Natural killer cell treated with Interleukin-12 subunit alpha and Interleukin-12 subunit beta and Interleukin-15 and Interleukin-18, amount 100 ng/mL, for 72 hours (primary cell): ENCODE data around the gene FBL. TPM values are rescaled to one million over a fixed set of nuclear protein-coding genes. Genes with fewer than 3 reads are reported as not detected.
A peak's percentile ranks its signal among the peaks of the same experiment; 100 is the strongest.

Source experiments
- ATAC-seq, 2 donors: fragments of 150-1000 bp; cut with Tn5 transposase in 1 of 2; sonication (Bioruptor Pico), chemical (Tn5 transposase) in 1 of 2; 2 replicates each; pipeline ENCODE4 v1.10.0; 2021
- DNase-seq: peaks from one replicate; pipeline ENCODE4 v3.0.0; 2022; ENCODE audit warnings: low spot score
- H3K27ac Mint-ChIP-seq, 2 donors: 1 replicate in 1 of 2; 2 replicates in 1 of 2; pipeline ENCODE4 v1.8.0; 2022; ENCODE audit warnings: mixed read lengths in 2 of 2, mild to moderate bottlenecking in 1 of 2, moderate library complexity in 1 of 2
- H3K27me3 Mint-ChIP-seq, 2 donors: 1 replicate in 1 of 2; 2 replicates in 1 of 2; pipeline ENCODE4 v1.8.0; 2022; ENCODE audit warnings: mixed read lengths in 2 of 2
- H3K36me3 Mint-ChIP-seq: one replicate; pipeline ENCODE4 v1.8.0; 2022; ENCODE audit warnings: mixed read lengths
- H3K4me1 Mint-ChIP-seq, 2 donors: 1 replicate in 1 of 2; 2 replicates in 1 of 2; pipeline ENCODE4 v1.8.0; 2022; ENCODE audit warnings: low read depth in 2 of 2, mixed read lengths in 2 of 2, mild to moderate bottlenecking in 1 of 2
- H3K4me3 Mint-ChIP-seq: one replicate; pipeline ENCODE4 v1.8.0; 2022; ENCODE audit warnings: mixed read lengths
- H3K9me3 Mint-ChIP-seq: 2 replicates; pipeline ENCODE4 v1.8.0; 2022; ENCODE audit warnings: mixed read lengths
- total RNA-seq, 2 donors: library from RNA; stranded (reverse); gene quantifications; one replicate each; pipeline ENCODE4 v1.2.3, GENCODE V29; 2022

The FBL gene
- total RNA-seq, 2 donors from 2014 or later = 304 to 505 TPM

GRCh38 chr19:39867952-39868351, 21.8 kb upstream of the FBL start:
- Mint-ChIP-seq H3K9me3 (no peaks in the 10 kb centered on the region), H3K4me1 (no peaks in the 10 kb centered on the region), H3K36me3 (no peaks in the 10 kb centered on the region), H3K4me3 (no peak overlapping the region), H3K27me3 (no peaks in the 10 kb centered on the region), H3K27ac (no peak overlapping the region)
- no peak for ATAC-seq
- no peak for DNase-seq

- no peak overlapping the region for H3K27ac Mint-ChIP-seq
- no peak for ATAC-seq
Measured at GRCh38 chr19:39867133-39867532, 21.0 kb upstream of the FBL start.

GRCh38 chr19:39865953-39866352, 19.8 kb upstream of the FBL start:
- no peak overlapping the region for H3K4me3 Mint-ChIP-seq
- no peaks in the 10 kb centered on the region for H3K36me3 Mint-ChIP-seq
- no peak overlapping the region for H3K27ac Mint-ChIP-seq
- no peaks in the 10 kb centered on the region for H3K4me1 Mint-ChIP-seq
- no peaks in the 10 kb centered on the region for H3K9me3 Mint-ChIP-seq
- H3K27me3 Mint-ChIP-seq = no peaks in the 10 kb centered on the region
- ATAC-seq (no peak), DNase-seq (no peak)

More at GRCh38 chr19:39867133-39867532, 21.0 kb upstream of the FBL start:
- H3K36me3 Mint-ChIP-seq = no peaks in the 10 kb centered on the region
- no peaks in the 10 kb centered on the region for H3K9me3 Mint-ChIP-seq
- DNase-seq = no peak
- no peaks in the 10 kb centered on the region for H3K27me3 Mint-ChIP-seq
- no peaks in the 10 kb centered on the region for H3K4me1 Mint-ChIP-seq
- H3K4me3 Mint-ChIP-seq = no peak overlapping the region

- Mint-ChIP-seq H3K27ac (no peak overlapping the region), H3K9me3 (no peaks in the 10 kb centered on the region), H3K4me1 (no peaks in the 10 kb centered on the region), H3K27me3 (no peaks in the 10 kb centered on the region), H3K4me3 (no peak overlapping the region), H3K36me3 (no peaks in the 10 kb centered on the region)
- ATAC-seq = no peak
- no peak for DNase-seq
Measured at GRCh38 chr19:39865186-39865585, 19.0 kb upstream of the FBL start.

GRCh38 chr19:39864118-39864517, 17.9 kb upstream of the FBL start:
- no peak for ATAC-seq
- Mint-ChIP-seq H3K9me3 (no peaks in the 10 kb centered on the region), H3K27me3 (peaks cover 0 to 5% of the 10 kb centered on the region in 2 donors)

GRCh38 chr19:39858541-39858940, 12.4 kb upstream of the FBL start:
- Mint-ChIP-seq H3K9me3 (no peaks in the 10 kb centered on the region), H3K27ac (no peak overlapping the region), H3K4me3 (no peak overlapping the region), H3K36me3 (no peaks in the 10 kb centered on the region), H3K4me1 (no peaks in the 10 kb centered on the region), H3K27me3 (peaks cover 6 to 23% of the 10 kb centered on the region in 2 donors)
- ATAC-seq (no peak), DNase-seq (no peak)

More at GRCh38 chr19:39864118-39864517, 17.9 kb upstream of the FBL start:
- peak overlapping the region in 1 of 2 donors; percentile 9 for H3K27ac Mint-ChIP-seq
- no peaks in the 10 kb centered on the region for H3K4me1 Mint-ChIP-seq
- DNase-seq = no peak
- no peak overlapping the region for H3K4me3 Mint-ChIP-seq
- H3K36me3 Mint-ChIP-seq = no peaks in the 10 kb centered on the region

- DNase-seq (no peak), ATAC-seq (no peak)
- Mint-ChIP-seq H3K9me3 (no peaks in the 10 kb centered on the region), H3K36me3 (no peaks in the 10 kb centered on the region), H3K27ac (no peak overlapping the region), H3K4me3 (no peak overlapping the region), H3K4me1 (no peaks in the 10 kb centered on the region), H3K27me3 (peaks cover 11 to 17% of the 10 kb centered on the region in 2 donors)
Measured at GRCh38 chr19:39852882-39853281, 6.7 kb upstream of the FBL start.

- Mint-ChIP-seq H3K27me3 (peaks cover 11 to 16% of the 10 kb centered on the region in 2 donors), H3K36me3 (no peaks in the 10 kb centered on the region), H3K4me1 (peaks cover 10 to 11% of the 10 kb centered on the region in 2 donors), H3K9me3 (no peaks in the 10 kb centered on the region), H3K27ac (no peak overlapping the region), H3K4me3 (no peak overlapping the region)
- ATAC-seq (no peak), DNase-seq (no peak)
Measured at GRCh38 chr19:39850892-39851291, 4.7 kb upstream of the FBL start.

GRCh38 chr19:39848392-39848791, 2.2 kb upstream of the FBL start:
- H3K4me1 Mint-ChIP-seq = peaks cover 30% of the 10 kb centered on the region in 2 donors
- peaks cover 5 to 6% of the 10 kb centered on the region in 2 donors for H3K27me3 Mint-ChIP-seq
- no peak overlapping the region for H3K27ac Mint-ChIP-seq
- H3K4me3 Mint-ChIP-seq = no peak overlapping the region
- no peak for ATAC-seq
- DNase-seq = no peak
- H3K36me3 Mint-ChIP-seq = no peaks in the 10 kb centered on the region
- H3K9me3 Mint-ChIP-seq = no peaks in the 10 kb centered on the region

GRCh38 chr19:39847525-39847924, 1.3 kb upstream of the FBL start:
- Mint-ChIP-seq H3K27ac (peak overlapping the region; percentile 77 to 94), H3K9me3 (no peaks in the 10 kb centered on the region), H3K27me3 (peaks cover 5 to 6% of the 10 kb centered on the region in 2 donors), H3K4me3 (peak overlapping the region; percentile 88), H3K4me1 (peaks cover 36 to 37% of the 10 kb centered on the region in 2 donors), H3K36me3 (no peaks in the 10 kb centered on the region)
- ATAC-seq = no peak
- no peak for DNase-seq

- ATAC-seq = no peak
- H3K4me1 Mint-ChIP-seq = peaks cover 40 to 41% of the 10 kb centered on the region in 2 donors
- no peaks in the 10 kb centered on the region for H3K9me3 Mint-ChIP-seq
- H3K36me3 Mint-ChIP-seq = no peaks in the 10 kb centered on the region
- no peak for DNase-seq
- H3K4me3 Mint-ChIP-seq = peak overlapping the region; percentile 88
- H3K27me3 Mint-ChIP-seq = peaks cover 5 to 6% of the 10 kb centered on the region in 2 donors
- peak overlapping the region; percentile 77 to 94 for H3K27ac Mint-ChIP-seq
Measured at GRCh38 chr19:39846678-39847486, 703 bp upstream of the FBL start.

- Mint-ChIP-seq H3K27ac (peak overlapping the region; percentile 77 to 94), H3K4me1 (peaks cover 40 to 41% of the 10 kb centered on the region in 2 donors), H3K36me3 (no peaks in the 10 kb centered on the region), H3K9me3 (no peaks in the 10 kb centered on the region), H3K27me3 (peaks cover 0 to 2% of the 10 kb centered on the region in 2 donors), H3K4me3 (peak overlapping the region; percentile 88)
- no peak for ATAC-seq
- no peak for DNase-seq
Measured at GRCh38 chr19:39845584-39845932, 621 bp downstream of the FBL start.

GRCh38 chr19:39845172-39845571, 1.0 kb downstream of the FBL start:
- H3K4me3 Mint-ChIP-seq = peak overlapping the region; percentile 88
- no peaks in the 10 kb centered on the region for H3K36me3 Mint-ChIP-seq
- H3K27me3 Mint-ChIP-seq = peaks cover 0 to 2% of the 10 kb centered on the region in 2 donors
- DNase-seq (no peak), ATAC-seq (no peak)
- H3K4me1 Mint-ChIP-seq = peaks cover 40 to 41% of the 10 kb centered on the region in 2 donors
- H3K27ac Mint-ChIP-seq = peak overlapping the region; percentile 77 to 94
- H3K9me3 Mint-ChIP-seq = no peaks in the 10 kb centered on the region

- Mint-ChIP-seq H3K4me1 (peaks cover 43 to 44% of the 10 kb centered on the region in 2 donors), H3K27ac (peak overlapping the region; percentile 77 to 94), H3K27me3 (peaks cover 0 to under 1% of the 10 kb centered on the region in 2 donors), H3K4me3 (peak overlapping the region; percentile 88), H3K36me3 (peaks cover 3% of the 10 kb centered on the region), H3K9me3 (no peaks in the 10 kb centered on the region)
- DNase-seq = no peak
- no peak for ATAC-seq
Measured at GRCh38 chr19:39843919-39844793, 2.0 kb downstream of the FBL start.
